Superior temporal gyrus (tissue), 1 donor: ENCODE measurements around the gene ACTR3.
A peak's percentile ranks its signal among the peaks of the same experiment; 100 is the strongest.
"Not testable (repeated sequence)": the region's sequence is repeated elsewhere in the genome, so short reads cannot be mapped to it uniquely, and the experiment has no call there.

Experiments used
- DNase-seq: peaks from one replicate; pipeline ENCODE4 v3.0.0-alpha.2; 2016; ENCODE audit errors: extremely low spot score

ACTR3 gene

DNA sequence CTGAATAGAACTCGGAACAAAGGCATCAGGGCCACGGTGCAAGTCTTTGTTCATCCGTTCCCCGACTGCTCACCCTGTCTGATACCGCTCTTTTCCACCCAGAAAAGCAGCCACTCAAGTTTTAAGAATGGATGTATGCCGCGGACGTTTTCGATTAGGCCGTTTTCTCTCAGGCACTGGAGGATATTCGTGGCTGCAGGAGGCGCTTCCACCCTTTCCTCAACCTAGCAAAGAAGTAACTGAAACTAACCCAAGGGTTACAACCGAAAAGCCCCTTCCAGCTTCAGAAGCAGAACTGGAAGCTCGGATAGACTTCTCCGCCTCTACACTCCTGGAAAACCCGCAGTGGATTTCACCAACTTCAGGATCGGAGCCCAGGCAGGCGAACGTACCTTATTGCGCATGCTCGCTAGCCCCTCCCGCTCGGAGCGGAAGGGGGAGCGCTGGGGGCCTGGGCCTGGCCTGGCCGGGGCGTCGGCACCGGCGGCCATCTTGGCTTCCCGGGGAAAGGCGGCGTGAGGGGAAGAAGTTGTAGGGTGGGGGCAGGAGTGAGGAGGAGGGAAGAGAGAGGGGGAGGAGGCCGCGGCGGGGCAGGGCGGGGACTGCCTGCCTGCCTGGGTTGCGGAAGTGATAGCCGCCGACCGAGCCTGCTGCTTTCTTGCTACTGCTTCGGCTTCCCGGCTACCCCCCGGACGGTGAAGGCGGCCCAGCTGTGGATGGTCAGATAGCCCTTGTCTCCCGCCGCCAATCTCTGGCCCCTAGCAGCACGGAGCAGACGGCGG lies at the start of gene ACTR3:
Gene ACTR3 (plus strand): TSS at position 619 of the 782 bp plus-strand sequence. CDS start 191 bp downstream, outside the sequence.
- DNase-seq: peak; percentile 99

DNA sequence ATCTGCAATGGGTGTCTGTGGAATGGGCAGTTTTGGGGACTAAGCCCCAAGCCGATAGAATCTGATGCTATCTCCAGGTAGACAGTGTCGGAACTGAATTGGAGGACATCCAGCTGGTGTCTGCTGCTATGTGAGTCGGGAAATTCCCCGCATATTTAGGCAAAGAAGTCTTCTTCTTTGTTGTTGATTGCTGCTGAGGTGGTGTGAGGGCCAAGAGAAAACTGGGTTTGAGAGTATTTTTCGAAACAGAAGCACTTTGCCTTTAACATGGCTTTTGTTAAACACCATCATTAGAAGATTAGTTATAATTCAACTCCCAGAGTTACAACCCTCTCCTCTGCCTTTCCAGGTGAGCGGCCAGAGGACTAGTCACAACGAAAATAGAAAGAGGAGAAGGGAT lies 49.4 kb upstream of the ACTR3 start:
- no peak for DNase-seq

DNA sequence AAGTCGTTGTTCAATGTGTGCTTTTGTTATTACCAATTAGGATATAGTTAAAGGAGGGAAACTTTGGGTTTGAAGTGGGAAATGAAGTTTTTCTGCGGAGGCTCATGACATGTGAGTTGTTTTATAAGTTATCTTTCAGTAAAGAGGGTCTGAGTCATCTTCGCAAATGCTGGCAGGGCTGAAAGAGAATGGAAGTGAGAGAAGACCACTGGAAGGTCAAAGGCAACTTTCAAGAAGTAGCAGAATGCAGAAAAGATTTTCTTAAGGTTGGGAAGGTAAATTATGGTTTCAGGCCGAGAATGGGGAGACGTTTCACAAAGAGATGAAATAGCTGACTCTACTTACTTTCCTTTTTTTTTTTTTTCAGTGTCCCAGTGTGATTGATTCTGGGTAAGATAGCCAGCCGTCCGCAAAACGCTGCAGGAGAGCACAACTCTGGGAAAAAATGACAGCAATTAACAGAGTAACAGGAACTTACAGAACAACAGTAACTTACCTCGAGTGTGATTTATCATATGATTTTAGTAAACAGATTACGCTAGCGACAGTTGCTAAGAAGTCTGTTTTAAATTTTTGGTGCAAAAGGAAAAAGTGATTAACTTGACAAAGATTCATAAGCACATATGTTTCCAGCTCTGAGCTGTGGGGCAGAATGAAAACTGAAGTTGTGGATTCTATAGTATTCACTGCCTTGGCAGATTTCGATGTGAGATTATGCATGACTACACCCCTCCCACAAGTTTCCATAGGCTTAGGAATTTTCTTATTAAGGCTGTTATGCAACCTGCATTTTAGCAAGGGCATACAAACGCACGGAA lies 46.8 kb upstream of the ACTR3 start:
- peak; percentile 54 for DNase-seq

DNA sequence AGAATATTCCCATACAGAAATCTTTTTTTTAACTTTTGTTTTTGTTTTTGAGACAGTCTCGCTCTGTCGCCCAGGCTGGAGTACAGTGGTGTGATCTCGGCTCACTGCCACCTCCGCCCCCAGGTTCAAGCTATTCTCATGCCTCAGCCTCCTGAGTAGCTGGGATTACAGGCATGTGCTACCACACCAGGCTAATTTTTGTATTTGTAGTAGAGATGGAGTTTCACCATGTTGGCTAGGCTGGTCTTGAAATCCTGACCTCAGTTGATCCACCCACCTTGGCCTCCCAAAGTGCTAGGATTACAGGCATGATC lies 46.2 kb upstream of the ACTR3 start:
- DNase-seq: not testable (repeated sequence)

DNA sequence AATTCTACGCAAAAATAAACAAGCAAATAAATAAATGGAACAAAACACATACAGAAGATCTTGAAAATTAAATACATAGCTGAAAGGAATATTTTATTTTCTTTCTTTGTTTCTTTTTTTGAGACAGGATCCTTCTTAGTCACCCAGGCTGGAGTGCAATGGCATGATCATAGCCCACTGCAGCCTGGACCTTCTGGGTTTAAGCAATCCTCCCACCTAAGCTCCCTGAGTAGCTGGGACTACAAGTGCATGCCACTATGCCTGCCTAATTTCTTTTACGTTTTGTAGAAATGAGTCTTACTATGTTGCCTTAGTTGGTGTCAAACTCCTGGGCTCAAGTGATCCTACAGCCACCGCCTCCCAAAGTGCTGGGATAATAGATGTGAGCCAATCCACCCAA lies 44.6 kb upstream of the ACTR3 start:
- no peak for DNase-seq

DNA sequence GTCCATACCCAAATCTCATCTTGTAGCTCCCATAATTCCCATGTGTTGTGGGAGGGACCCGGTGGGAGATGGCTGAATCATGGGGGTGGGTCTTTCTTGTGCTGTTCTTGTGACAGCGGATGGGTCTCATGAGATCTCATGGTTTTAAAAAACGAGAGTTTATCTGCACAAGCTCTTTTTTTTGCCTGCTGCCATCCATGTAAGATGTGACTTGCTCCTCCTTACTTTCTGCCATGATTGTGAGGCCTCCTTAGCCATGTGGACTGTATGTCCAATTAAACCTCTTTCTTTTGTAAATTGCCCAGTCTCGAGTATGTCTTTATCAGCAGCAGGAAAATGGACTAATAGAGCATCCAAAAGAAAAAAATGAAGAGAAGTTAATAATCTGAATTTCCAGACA lies 44.1 kb upstream of the ACTR3 start:
- not testable (repeated sequence) for DNase-seq

DNA sequence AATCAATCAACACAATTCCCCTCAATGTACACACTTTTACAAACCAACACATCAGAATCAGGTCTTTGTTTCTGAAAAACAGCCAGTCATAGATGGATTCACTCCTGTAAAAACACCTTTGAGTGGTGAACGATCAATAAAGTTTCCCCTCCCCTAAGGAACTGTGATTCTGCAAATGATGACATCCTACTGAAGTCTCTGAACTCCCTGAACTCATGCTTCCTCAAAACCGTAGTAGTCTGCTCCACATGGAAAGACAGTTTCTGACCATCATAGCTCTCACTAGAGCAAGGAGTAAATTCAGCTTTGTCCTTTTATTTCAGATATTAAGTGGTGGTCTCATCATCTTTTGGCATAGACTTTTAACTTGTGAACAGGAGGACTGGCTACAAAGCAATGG lies 43.5 kb upstream of the ACTR3 start:
- no peak for DNase-seq

DNA sequence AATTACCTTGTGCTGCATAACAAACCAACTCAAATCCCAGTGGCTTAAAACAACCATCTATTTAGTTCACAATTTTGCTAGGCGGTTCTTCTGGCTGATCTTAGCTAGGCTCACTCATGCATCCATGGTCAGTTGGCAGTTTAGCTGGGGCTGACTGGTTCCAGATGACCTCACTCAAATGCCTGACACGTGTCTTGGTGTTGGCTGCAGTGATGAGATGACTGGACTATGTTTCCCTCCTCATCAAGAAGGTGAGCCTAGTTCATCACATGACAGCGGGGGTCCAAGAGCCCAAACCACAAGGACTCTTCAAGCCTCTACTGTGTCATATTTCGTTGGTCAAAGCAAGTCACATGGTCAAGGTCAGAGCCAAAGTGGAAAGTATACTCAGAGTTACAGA lies 42.7 kb upstream of the ACTR3 start:
- DNase-seq: no peak

DNA sequence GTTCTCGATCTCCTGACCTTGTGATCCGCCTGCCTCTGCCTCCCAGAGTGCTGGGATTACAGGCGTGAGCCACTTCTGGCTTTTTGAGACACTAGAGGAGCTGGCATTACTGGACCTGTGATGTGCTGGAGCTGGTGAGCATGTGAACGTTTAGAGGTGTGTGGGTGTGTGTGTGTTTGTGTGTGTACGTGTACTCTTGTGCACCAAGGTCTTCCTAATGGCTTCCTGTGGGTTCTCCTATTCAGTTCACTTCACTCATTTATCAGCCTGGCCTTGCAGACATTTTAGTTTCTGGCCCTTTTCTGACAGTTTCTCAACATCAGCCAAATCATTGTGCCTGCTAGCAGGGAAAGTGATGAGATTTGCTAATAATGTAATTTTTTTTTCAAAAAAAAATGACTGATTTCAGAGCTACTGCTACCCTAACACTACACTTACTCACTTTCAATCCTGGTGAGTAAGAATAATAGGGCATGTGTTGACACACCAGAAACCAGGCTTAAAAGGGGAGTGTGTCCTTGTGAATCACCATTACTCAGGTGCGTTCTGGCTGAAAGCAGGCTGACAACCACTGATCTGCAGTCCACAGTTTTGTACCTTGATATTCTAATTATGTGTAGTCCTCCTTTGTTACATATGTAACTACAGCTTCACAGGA lies 41.0 kb upstream of the ACTR3 start:
- no peak for DNase-seq

DNA sequence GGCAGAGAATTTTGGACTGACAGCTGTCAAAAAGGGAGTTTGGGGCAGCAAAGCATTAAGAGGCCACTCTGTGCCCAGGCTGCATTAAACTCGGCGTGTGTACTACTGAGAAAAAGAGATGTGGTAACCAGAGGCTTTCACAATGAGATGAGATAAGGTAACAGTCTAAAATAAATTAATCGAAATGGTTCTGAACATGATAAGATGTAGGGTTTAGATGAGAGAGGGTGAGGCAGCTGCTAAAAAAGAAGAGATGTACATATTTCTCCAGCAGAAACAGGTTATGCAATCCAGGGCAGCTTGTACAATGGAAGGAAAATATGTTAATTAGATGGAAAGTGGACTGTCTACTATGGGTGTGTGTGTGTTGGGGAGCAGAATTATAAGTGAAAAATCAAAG lies 39.2 kb upstream of the ACTR3 start:
- DNase-seq: no peak

DNA sequence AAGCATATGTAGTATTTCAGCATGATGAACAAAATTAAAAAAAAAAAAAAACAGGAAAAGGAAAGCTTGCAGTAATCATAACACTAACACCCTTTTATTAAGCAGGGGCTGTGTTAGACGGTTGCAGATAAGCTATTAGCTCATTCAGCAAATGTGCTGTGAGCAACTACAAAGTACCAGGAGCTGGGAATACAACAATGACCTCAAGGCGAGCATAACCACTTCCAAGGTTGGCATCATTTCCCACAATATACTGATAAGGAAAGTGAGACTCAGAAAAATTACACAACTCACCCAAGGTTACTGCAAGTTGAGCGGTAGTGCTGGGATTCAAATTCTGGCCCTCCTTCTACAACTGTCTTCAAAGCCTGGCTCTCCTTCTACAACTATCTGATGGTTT lies 38.2 kb upstream of the ACTR3 start:
- no peak for DNase-seq

DNA sequence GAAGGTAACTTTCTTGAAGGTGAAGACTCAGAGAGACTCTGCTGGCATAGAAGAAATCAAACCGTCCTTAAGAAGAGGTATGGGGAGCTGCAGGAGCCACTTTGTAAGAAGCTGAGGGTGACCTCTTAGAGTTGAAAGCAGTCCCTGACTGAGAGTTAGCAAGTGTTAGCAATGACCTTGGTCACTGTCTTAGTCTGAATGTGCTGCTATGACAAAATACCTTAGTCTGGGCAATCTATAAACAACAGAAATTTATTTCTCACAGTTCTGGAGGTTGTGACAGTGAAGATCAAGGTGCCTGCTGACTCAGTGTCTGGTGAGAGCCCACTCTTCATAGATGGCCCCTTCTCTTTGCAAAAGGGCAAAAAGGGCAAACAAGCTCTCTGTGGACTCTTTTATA lies 35.7 kb upstream of the ACTR3 start:
- no peak for DNase-seq

DNA sequence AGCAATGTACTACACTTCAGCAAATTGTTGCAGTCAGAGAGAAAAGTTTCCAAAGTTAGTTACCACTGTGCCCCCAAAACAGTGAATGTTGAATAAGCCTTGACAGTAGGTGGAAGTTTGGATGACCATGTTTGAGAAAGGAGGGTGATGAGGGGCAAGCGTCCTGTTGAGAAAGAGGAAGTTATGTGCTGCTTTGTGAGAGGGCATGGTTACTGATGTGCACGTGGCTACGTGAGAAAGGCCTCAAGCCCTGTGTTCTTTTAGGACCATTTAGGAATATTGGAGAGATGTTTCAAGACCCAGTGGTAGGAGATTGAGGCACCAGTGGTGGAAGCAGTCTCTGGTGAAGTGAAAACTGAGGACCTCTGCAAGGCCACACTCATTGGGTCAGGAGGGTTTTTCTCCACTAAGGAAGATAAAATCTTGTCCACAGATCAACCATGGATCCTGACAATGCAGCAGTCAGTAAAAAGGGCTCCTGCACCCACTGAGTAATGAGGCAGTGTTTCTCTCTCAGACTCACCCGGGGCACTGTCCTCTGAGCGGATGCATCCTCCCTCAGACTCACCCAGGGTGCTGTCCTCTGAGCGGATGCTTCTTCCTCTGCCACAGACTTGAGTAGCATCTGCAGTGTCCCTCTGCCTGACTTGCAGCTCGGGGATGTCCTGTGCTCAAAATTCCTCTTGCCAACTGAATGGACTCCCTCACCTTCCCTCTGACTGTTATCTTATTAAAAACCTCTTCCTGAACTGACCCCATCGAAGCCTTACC lies 34.7 kb upstream of the ACTR3 start:
- no peak for DNase-seq

DNA sequence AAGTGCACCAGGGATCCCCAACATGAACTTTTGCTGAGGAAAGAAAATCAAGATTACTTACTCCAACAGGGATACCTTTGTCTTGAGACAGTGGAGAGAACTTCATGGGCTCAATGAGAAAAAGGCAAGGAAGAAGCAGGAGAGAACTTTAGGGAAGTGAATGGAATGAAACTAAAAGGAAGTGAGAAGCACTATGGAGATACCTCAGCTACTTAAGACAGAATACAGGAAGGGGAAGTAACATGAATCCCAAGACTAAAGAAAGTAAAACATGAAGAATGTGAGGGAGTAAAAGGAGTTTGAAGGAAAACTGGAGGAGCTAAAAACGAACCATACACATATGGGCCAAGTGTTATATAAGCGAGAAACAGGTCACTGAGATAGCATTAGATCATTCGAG lies 32.4 kb upstream of the ACTR3 start:
- DNase-seq: no peak

DNA sequence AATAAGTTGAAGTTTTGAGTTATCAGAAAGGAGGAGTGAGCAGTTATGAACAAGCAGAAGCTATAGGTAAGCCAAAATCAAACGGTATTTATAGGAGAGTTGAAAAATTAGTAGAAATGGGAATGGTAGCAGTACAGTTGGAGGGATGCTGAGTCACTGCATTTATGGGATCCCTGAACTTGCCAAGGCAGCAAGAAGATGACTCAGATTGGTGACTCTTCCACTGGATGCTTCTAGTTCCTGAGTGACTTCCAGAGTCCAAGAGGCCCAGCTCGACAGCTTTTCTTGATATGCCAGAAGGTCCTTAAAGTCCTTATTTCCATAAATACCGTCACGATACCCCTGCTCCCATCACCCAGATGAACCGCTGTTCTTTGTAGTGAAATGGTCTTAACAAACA lies 31.1 kb upstream of the ACTR3 start:
- DNase-seq: no peak

DNA sequence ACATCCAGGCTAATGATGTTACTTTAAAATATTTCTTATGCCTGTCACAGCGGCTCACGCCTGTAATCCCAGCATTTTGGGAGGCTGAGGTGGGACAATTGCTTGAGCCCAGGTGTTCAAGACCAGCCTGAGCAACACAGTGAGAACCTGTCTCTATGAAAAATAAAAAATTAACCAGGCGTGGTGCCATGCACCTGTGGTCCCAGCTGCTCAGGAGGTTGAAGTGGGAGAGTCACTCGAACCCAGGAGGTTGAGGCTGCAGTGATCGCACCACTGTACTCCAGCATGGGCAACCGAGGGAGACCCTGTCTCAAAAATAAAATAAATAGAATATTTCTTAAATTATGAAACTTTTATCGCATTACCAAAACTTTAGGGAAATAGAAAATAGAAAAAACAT lies 28.1 kb upstream of the ACTR3 start:
- DNase-seq: no peak

DNA sequence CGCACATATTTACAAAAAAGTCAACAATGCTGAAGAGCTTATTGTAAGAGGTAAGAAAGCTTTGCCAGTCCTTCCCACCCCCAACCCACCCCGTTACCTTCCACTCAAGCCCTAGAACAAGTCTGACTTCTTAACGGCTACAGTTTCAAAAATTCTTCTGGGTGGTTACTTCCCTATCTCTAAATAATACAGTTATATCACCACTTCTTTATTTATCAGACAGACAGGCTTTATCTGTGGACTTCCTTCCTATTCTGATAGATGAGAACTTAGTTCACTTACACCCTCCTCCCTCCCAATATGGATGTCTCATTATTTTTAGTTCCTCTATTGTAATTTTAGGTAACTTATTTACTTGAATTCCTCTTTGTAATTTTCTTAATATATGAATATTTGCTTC lies 26.7 kb upstream of the ACTR3 start:
- no peak for DNase-seq

DNA sequence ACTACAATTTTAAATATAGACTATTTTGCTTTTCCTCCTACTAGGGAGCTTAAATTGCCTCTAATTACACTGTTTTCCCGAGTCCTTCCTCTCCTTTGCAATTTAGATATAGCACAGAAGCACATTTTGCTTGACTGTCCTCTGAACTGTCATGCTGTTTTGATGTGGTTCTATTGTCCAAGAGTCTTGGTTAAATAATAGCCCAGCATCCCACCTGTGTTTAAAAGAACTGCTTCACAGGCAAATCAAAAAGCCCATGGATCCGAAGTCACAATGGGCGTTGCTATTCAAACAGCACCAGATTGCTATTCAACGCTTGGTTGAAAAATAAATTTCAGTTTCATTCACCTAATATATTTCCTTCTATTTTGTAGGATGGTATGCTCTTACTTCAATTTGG lies 22.3 kb upstream of the ACTR3 start:
- DNase-seq: no peak

DNA sequence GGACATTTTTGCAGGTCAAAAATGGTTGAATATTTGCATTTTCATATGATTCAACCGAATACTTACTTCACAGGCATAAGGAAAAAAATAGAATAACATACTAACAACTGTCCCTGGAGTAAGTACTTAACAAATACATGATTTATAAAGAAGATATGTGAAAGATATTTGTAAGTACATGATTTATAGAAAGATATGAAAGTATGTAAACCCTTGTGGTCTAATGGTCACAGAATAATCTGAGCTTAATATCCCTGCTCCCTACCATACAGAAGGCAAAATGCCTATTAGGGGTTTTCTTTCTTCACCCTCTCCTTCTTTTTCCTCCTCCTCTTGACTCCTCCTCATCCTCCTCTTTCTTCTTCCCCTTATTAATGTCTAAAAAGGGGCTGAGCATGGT lies 20.6 kb upstream of the ACTR3 start:
- DNase-seq: no peak

DNA sequence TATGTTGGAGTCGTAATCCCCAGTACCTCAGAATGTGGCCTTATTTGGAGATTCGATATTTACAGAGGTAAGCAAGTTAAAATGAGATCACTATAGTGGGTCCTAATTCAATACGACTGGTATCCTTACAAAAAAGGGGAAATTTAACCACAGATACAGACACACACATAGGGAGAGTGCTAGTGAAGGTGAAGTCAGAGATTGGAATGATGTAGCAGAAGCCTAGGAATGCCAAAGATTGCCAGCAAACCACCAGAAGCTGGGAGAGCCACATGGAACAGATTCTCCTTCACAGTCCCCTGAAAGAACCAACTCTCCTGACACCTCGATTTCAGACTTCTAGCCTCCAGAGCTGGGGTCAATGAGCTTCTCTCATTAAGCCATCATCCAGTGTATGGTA lies 17.7 kb upstream of the ACTR3 start:
- no peak for DNase-seq

DNA sequence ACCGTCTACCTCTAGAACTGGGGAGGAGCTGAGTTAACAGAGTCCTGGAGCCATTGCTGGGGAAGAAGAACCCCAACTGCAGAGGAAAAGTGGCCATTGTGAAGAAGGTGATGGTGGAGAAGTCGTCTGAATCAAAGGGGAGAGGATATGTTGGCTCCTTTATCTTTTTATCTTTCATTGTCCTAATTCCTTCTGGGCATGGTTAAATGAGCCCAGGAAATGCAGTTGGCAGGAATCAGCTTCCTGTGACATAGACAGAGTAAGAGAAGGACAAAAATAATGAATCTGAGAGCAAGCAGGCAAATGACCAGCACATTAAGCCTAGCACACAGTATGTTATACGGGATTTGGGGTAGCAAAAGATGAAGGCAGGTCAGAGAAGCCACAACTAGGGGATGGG lies 16.0 kb upstream of the ACTR3 start:
- DNase-seq: no peak

DNA sequence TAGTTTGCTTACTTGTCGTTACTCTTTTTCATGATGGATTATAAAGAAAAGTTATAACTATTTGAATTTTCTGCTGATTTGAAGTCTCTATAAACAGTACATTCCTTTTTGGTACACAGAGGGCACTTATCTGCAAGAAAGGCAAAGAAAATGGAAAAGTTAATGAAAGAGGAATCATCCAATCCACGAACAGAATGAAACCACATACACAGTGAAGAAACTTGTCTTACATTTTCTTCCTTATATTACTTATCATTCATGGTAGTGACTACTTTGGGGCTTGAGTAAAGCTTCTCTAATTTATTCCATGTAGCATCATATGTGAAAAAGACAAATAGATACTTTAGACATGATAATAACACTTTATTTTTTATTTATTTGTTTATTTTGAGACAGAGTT lies 14.8 kb upstream of the ACTR3 start:
- no peak for DNase-seq
